ENCODE results near the gene PRSS36.

- TF ChIP-seq POLR2AphosphoS5 (IDR thresholded peaks at IDR 0.05) (no peak), POLR2A (IDR thresholded peaks at IDR 0.05) (no peak)
Observed at GRCh38 chr16:31114468-31114867, 35.4 kb downstream of the PRSS36 start.
